H9 (cell line): ENCODE data around the gene ARMH3. TPM values are rescaled to one million over a fixed set of nuclear protein-coding genes. Genes with fewer than 3 reads are reported as not detected.

Experiments
- DNase-seq: peaks from one replicate; pipeline ENCODE4 v3.0.0-alpha.2; 2017
- H2AFZ ChIP-seq: one replicate; pipeline ENCODE4 v1.6.1; 2013; ENCODE audit warnings: mild to moderate bottlenecking, low read length, control low read depth, moderate library complexity
- H2AK5ac ChIP-seq: 2 replicates; pipeline ENCODE4 v1.6.1; 2013; ENCODE audit warnings: low read length, control low read depth, mixed read lengths; ENCODE audit not compliant: insufficient read length
- H2BK120ac ChIP-seq: one replicate; pipeline ENCODE4 v1.6.1; 2013; ENCODE audit warnings: low read depth, mild to moderate bottlenecking, low read length, control low read depth, inconsistent platforms; ENCODE audit not compliant: poor library complexity, severe bottlenecking
- H2BK12ac ChIP-seq: 2 replicates; pipeline ENCODE4 v1.6.1; 2013; ENCODE audit warnings: low read length, control low read depth, mixed read lengths, low read depth; ENCODE audit not compliant: insufficient read length
- H2BK15ac ChIP-seq: 2 replicates; pipeline ENCODE4 v1.6.1; 2013; ENCODE audit warnings: low read depth, low read length, control low read depth
- H2BK20ac ChIP-seq: one replicate; pipeline ENCODE4 v1.6.1; 2013; ENCODE audit warnings: low read depth, mild to moderate bottlenecking, low read length, control low read depth, inconsistent platforms; ENCODE audit not compliant: poor library complexity, severe bottlenecking
- H2BK5ac ChIP-seq: 2 replicates; pipeline ENCODE4 v1.6.1; 2013; ENCODE audit warnings: low read length, control low read depth, mixed read lengths; ENCODE audit not compliant: insufficient read length
- H3K14ac ChIP-seq: 2 replicates; pipeline ENCODE4 v1.6.1; 2013; ENCODE audit warnings: low read length, control low read depth; ENCODE audit not compliant: insufficient read depth
- H3K18ac ChIP-seq: 2 replicates; pipeline ENCODE4 v1.6.1; 2013; ENCODE audit warnings: low read depth, mild to moderate bottlenecking, mixed read lengths, low read length, control low read depth; ENCODE audit not compliant: insufficient read length
- H3K23ac ChIP-seq: 2 replicates; pipeline ENCODE4 v1.6.1; 2013; ENCODE audit warnings: low read length, control low read depth, mixed read lengths, low read depth; ENCODE audit not compliant: insufficient read length
- H3K23me2 ChIP-seq: 2 replicates; pipeline ENCODE4 v1.6.1; 2013; ENCODE audit warnings: low read depth, mild to moderate bottlenecking, mixed read lengths, low read length, control low read depth; ENCODE audit not compliant: insufficient read length, poor library complexity, severe bottlenecking
- H3K27ac ChIP-seq: 2 replicates; pipeline ENCODE4 v1.5.1; 2013; ENCODE audit warnings: low read length, control low read depth, mixed read lengths, low read depth; ENCODE audit not compliant: insufficient read length
- H3K27me3 ChIP-seq: 2 replicates; pipeline ENCODE4 v1.6.1; 2013; ENCODE audit warnings: low read length, control low read depth, inconsistent platforms; ENCODE audit not compliant: insufficient read depth
- H3K4ac ChIP-seq: 2 replicates; pipeline ENCODE4 v1.6.1; 2013; ENCODE audit warnings: low read depth, mild to moderate bottlenecking, control low read depth, inconsistent platforms, low read length, moderate library complexity
- H3K4me1 ChIP-seq: 2 replicates; pipeline ENCODE4 v1.6.1; 2013; ENCODE audit warnings: low read length, control low read depth, inconsistent platforms; ENCODE audit not compliant: insufficient read depth
- H3K4me2 ChIP-seq: 2 replicates; pipeline ENCODE4 v1.6.1; 2013; ENCODE audit warnings: low read length, control low read depth, mixed read lengths; ENCODE audit not compliant: insufficient read length, insufficient read depth
- H3K56ac ChIP-seq: 2 replicates; pipeline ENCODE4 v1.6.1; 2013; ENCODE audit warnings: low read depth, mild to moderate bottlenecking, mixed read lengths, low read length, control low read depth; ENCODE audit not compliant: insufficient read length
- H3K79me1 ChIP-seq: 2 replicates; pipeline ENCODE4 v1.6.1; 2013; ENCODE audit warnings: low read depth, mild to moderate bottlenecking, moderate library complexity, low read length, control low read depth, inconsistent platforms; ENCODE audit not compliant: insufficient read depth, poor library complexity, severe bottlenecking
- H3K79me2 ChIP-seq: 2 replicates; pipeline ENCODE4 v1.6.1; 2013; ENCODE audit warnings: low read length, control low read depth, inconsistent platforms; ENCODE audit not compliant: insufficient read depth
- H3K9ac ChIP-seq: 2 replicates; pipeline ENCODE4 v1.6.1; 2013; ENCODE audit warnings: low read length, control low read depth, mixed read lengths; ENCODE audit not compliant: insufficient read length; ENCODE audit errors: extremely low read depth
- H3K9me3 ChIP-seq: one replicate; pipeline ENCODE4 v1.6.1; 2013; ENCODE audit warnings: low read depth, low read length, inconsistent platforms; ENCODE audit not compliant: control insufficient read depth
- H3T11ph ChIP-seq: one replicate; pipeline ENCODE4 v1.6.1; 2013; ENCODE audit warnings: mild to moderate bottlenecking, low read length, control low read depth, inconsistent platforms
- H4K20me1 ChIP-seq: one replicate; pipeline ENCODE4 v1.6.1; 2013; ENCODE audit not compliant: control insufficient read depth, insufficient read length, insufficient read depth
- H4K5ac ChIP-seq: 2 replicates; pipeline ENCODE4 v1.6.1; 2013; ENCODE audit warnings: low read depth, mild to moderate bottlenecking, mixed read lengths, low read length, control low read depth; ENCODE audit not compliant: insufficient read length
- H4K8ac ChIP-seq: replicated peaks from 2 replicates; pipeline ENCODE4 v1.6.1; 2013; ENCODE audit warnings: low read length, control low read depth, mixed read lengths, low read depth; ENCODE audit not compliant: insufficient read length
- H4K91ac ChIP-seq: 2 replicates; pipeline ENCODE4 v1.6.1; 2013; ENCODE audit warnings: low read depth, mild to moderate bottlenecking, moderate library complexity, mixed read lengths, low read length, control low read depth; ENCODE audit not compliant: insufficient read length
- H3K27ac Mint-ChIP-seq, 3 experiments: 2 replicates in 2 of 3; 3 replicates in 1 of 3; pipeline ENCODE4 v1.8.0; 2020 to 2021; ENCODE audit warnings: mixed read lengths in 3 of 3, mild to moderate bottlenecking in 1 of 3, moderate library complexity in 1 of 3
- H3K27me3 Mint-ChIP-seq: 2 replicates; pipeline ENCODE4 v1.8.0; 2021; ENCODE audit warnings: low read depth, mild to moderate bottlenecking, moderate library complexity, mixed read lengths
- H3K36me3 Mint-ChIP-seq, 3 experiments: 2 replicates in 2 of 3; 3 replicates in 1 of 3; pipeline ENCODE4 v1.8.0; 2020 to 2021; ENCODE audit warnings: low read depth in 3 of 3, mixed read lengths in 3 of 3; ENCODE audit not compliant: insufficient read depth in 1 of 3
- H3K4me1 Mint-ChIP-seq, 2 experiments: 2 replicates each; pipeline ENCODE4 v1.8.0; 2020; ENCODE audit warnings: mixed read lengths in 2 of 2
- H3K4me3 Mint-ChIP-seq, 2 experiments: 2 replicates in 1 of 2; 3 replicates in 1 of 2; pipeline ENCODE4 v1.8.0; 2020 to 2021; ENCODE audit warnings: mild to moderate bottlenecking in 2 of 2, mixed read lengths in 2 of 2, moderate library complexity in 1 of 2
- H3K9me3 Mint-ChIP-seq, 2 experiments: 2 replicates in 1 of 2; 3 replicates in 1 of 2; pipeline ENCODE4 v1.8.0; 2020; ENCODE audit warnings: mild to moderate bottlenecking in 2 of 2, mixed read lengths in 2 of 2, moderate library complexity in 1 of 2
- WGBS: extraction: QIAGEN DNeasy Blood & Tissue Kit; methylation state at CpG from one replicate; pipeline ENCODE4 v1.1.7; 2013; ENCODE audit warnings: missing lambda C conversion rate, low lambda C conversion rate, mixed read lengths; ENCODE audit not compliant: insufficient read length; ENCODE audit errors: extremely low coverage; 5-methylcytosine and 5-hydroxymethylcytosine counted together
- total RNA-seq: library from RNA; stranded (reverse); gene quantifications from 2 replicates; pipeline ENCODE4 v1.2.1, GENCODE V29; 2021
- TF ChIP-seq, protein P1 (sequence below): fragments of 200-600 bp; sonication (generic); conservative IDR thresholded peaks from 3 replicates; pipeline ENCODE4 v1.8.0; 2021; ENCODE audit warnings: antibody characterized with exemption, mild to moderate bottlenecking

ARMH3 gene
- total RNA-seq, 1 experiment from 2014 or later, result 20.4 TPM

DNA sequence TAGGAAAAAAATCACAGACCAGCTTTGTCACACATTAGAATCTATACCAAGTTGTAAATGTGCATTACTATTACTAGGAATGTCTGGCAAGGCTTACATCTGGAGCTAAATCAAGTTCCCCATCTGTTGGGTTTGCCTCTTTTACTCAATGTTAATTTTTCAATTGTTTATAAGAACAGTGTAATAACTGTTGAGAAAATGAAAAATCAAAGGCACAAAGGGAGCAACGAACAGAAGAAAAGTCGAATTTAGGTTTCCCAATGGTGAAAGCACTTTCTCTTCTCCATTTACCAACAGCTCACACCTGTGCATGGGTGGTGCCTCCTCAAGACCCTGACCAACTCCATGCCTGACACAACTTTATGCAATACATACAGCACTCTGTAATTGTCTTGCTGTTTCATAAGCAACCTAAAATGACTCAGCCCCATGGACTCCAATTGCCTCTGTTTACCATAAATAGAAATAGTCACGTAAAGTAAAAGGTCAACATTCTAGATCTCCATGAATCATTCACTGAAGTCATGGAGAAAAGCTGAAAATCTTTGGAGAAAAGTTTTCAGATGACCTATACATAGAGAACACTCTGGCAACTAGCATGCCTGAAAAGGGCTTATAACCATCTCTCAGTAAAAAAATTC is 116.8 kb downstream of the ARMH3 start:
- Histone ChIP-seq H3K23ac (no peak overlapping the region), H3T11ph (no peak overlapping the region), H2BK12ac (no peak overlapping the region), H3K14ac (no peak overlapping the region), H2BK20ac (no peak overlapping the region), H3K79me2 (no peaks in the 10 kb centered on the region), H4K5ac (no peak overlapping the region), H2BK5ac (no peak overlapping the region), H3K4me2 (no peak overlapping the region), H4K8ac (no peak overlapping the region), H3K79me1 (no peaks in the 10 kb centered on the region), H2AK5ac (no peak overlapping the region), H2BK15ac (no peak overlapping the region), H3K9me3 (no peaks in the 10 kb centered on the region), H2AFZ (no peak overlapping the region), H3K18ac (no peak overlapping the region), H4K91ac (no peak overlapping the region), H3K4ac (no peak overlapping the region), H3K23me2 (no peaks in the 10 kb centered on the region), H3K4me1 (no peaks in the 10 kb centered on the region), H3K27ac (no peak overlapping the region), H3K9ac (no peak overlapping the region), H3K27me3 (no peaks in the 10 kb centered on the region), H4K20me1 (no peaks in the 10 kb centered on the region), H3K56ac (no peak overlapping the region), H2BK120ac (no peak overlapping the region)
- no CpG with 5 or more reads among the region's 3 CpGs for WGBS
- H3K9me3 Mint-ChIP-seq, result peaks cover 0 to 3% of the 10 kb centered on the region in 2 experiments; a peak in 1 of 5 replicates
- peaks cover 2 to 11% (median 4%) of the 10 kb centered on the region in 3 experiments; a peak in 5 of 7 replicates for H3K36me3 Mint-ChIP-seq
- no peak for DNase-seq
- H3K27me3 Mint-ChIP-seq, result no peaks in the 10 kb centered on the region
- TF ChIP-seq, protein P1, sequence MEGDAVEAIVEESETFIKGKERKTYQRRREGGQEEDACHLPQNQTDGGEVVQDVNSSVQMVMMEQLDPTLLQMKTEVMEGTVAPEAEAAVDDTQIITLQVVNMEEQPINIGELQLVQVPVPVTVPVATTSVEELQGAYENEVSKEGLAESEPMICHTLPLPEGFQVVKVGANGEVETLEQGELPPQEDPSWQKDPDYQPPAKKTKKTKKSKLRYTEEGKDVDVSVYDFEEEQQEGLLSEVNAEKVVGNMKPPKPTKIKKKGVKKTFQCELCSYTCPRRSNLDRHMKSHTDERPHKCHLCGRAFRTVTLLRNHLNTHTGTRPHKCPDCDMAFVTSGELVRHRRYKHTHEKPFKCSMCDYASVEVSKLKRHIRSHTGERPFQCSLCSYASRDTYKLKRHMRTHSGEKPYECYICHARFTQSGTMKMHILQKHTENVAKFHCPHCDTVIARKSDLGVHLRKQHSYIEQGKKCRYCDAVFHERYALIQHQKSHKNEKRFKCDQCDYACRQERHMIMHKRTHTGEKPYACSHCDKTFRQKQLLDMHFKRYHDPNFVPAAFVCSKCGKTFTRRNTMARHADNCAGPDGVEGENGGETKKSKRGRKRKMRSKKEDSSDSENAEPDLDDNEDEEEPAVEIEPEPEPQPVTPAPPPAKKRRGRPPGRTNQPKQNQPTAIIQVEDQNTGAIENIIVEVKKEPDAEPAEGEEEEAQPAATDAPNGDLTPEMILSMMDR, result no peak
- H3K4me1 Mint-ChIP-seq, result peaks cover 5 to 6% of the 10 kb centered on the region in 2 experiments; a peak in 1 of 4 replicates
- H3K27ac Mint-ChIP-seq, result no peak overlapping the region
- no peak overlapping the region for H3K4me3 Mint-ChIP-seq
